ENCODE measurements around the gene TENM4. TPM values are rescaled to one million over a fixed set of nuclear protein-coding genes. Genes with fewer than 3 reads are reported as not detected.

TENM4 gene
- total and polyA plus RNA-seq, 2 of the 13 experiments (the other 11 are each of a cell fraction or from before 2014, with no cell fraction given), result not detected

DNA sequence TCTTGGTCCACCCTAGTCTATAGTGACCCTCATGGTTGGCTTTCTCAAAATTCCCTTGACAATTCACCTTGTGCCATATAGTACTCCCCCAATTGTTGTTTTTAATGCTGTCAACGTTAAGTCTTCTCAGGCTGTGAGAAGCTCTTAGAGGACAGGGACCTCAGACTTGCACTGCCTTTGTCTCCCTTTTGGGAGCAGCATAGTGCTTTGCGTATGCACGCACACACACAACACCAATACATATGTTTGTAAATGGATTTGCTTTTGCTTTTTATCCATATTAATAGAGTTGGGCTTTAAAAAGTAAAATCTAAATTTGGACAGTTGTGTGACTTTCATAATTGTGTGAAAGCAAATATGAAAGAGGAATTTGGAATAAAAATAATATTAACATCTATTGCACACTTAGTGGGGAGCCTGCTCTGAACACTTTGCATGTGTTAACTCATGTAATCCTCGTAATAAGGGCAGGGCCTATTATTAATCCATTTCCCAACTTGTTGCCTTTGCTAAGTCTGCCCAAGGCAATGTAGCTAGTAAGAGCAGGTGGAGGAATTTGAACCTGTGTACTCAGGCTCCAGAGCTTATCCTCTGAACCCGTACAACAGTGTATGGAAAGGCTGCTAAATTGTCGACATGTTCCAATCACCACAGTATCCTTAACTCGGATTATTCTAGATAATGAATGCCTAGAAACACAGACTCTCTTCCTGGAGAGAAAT is 608.4 kb downstream of the TENM4 start:
- H2AFZ ChIP-seq (ENCODE audit: low read length), result no peak overlapping the region
- H3K9ac ChIP-seq (ENCODE audit: insufficient read depth, low read depth, low read length), result no peak overlapping the region
- intact Hi-C loops (cut with micrococcal nuclease; ENCODE audit: unreplicated experiment), result no loop called here
- H3K4me2 ChIP-seq (ENCODE audit: low read depth, low read length), result no peak overlapping the region
- 0 out of 3 replicates have a peak, but pooled peaks have one; percentile 36 for ATAC-seq
- no peak overlapping the region for H3K27ac ChIP-seq (ENCODE audit: extremely low read length, insufficient read depth, low read length)
- TF ChIP-seq STAG1 (CRISPR knock-in tag; IDR thresholded peaks at IDR 0.05) (peak; percentile 44), ZNF3 (CRISPR knock-in tag; IDR thresholded peaks at IDR 0.05) (no peak), PBX3 (CRISPR knock-in tag; IDR thresholded peaks at IDR 0.05; ENCODE audit: borderline replicate concordance) (no peak), ZNF788 (CRISPR knock-in tag; IDR thresholded peaks at IDR 0.05; ENCODE audit: borderline replicate concordance) (no peak), ERF (CRISPR knock-in tag; IDR thresholded peaks at IDR 0.05) (no peak), MEIS2 (CRISPR knock-in tag; IDR thresholded peaks at IDR 0.05) (no peak), RFX3 (CRISPR knock-in tag; IDR thresholded peaks at IDR 0.05) (no peak), EHMT2 (IDR thresholded peaks at IDR 0.05; ENCODE audit: borderline replicate concordance, low read depth, low read length) (no peak), CTCF (CRISPR knock-in tag; IDR thresholded peaks at IDR 0.05) (peak; percentile 21; the same call in 1 of the 2 replicates), DRAP1 (CRISPR knock-in tag; IDR thresholded peaks at IDR 0.05) (no peak), ZNF775 (CRISPR knock-in tag; IDR thresholded peaks at IDR 0.05; ENCODE audit: borderline replicate concordance) (no peak)
- no peak overlapping the region for H3K4me3 ChIP-seq (replicated peaks in 1 of 3; ENCODE audit: insufficient read depth in 1 of 3, low read depth in 2 of 3, low read length in 3 of 3)
- CTCF ChIA-PET (ENCODE audit: low intra/inter-chr PET ratio, low total read pairs), result no interaction called here
- BruUV-seq (replicated peaks), result no TSS peak
- H4K20me1 ChIP-seq (ENCODE audit: insufficient read depth, low read length), result no peaks in the 10 kb centered on the region
- 11% methylated on average over 7 of the region's 7 CpGs for WGBS (ENCODE audit: low lambda C conversion rate)
- H3K4me1 ChIP-seq (ENCODE audit: insufficient read depth, low read length), result no peaks in the 10 kb centered on the region
- H3K36me3 ChIP-seq (replicated peaks in 1 of 2; ENCODE audit: control insufficient read depth in 1 of 2, insufficient read depth in 2 of 2, low read length in 2 of 2), result no peaks in the 10 kb centered on the region
- no peak for DNase-seq (ENCODE audit: low spot score)
- no peaks in the 10 kb centered on the region for H3K9me3 ChIP-seq (ENCODE audit: low read length)
- POLR2A ChIA-PET, result no interaction called here
- FAIRE-seq, result no peak
- no peaks in the 10 kb centered on the region; a peak in 1 of 5 replicates for H3K27me3 ChIP-seq (ENCODE audit: control insufficient read depth in 1 of 2, insufficient read depth in 2 of 2, low read length in 2 of 2)
- no peaks in the 10 kb centered on the region for H3K79me2 ChIP-seq (ENCODE audit: insufficient read depth, low read length)
- in situ Hi-C loops (cut with HindIII; ENCODE audit: extremely low pct_ligation_motif_present, low pct_unique_long_range_greater_than_20kb), result no loop called here

All from HepG2 (cell line).